NB4 (cell line): Measurements from ENCODE around the gene UBE2Q1.

Source experiments
- CTCF ChIP-seq: IDR thresholded peaks from one replicate; pipeline ENCODE4 v1.5.1; 2012; ENCODE audit warnings: low read depth, low read length
- MYC ChIP-seq: IDR thresholded peaks from 2 replicates; pipeline ENCODE4 v1.6.1; 2011; ENCODE audit warnings: low read depth, low read length
- POLR2A ChIP-seq: IDR thresholded peaks from 2 replicates; pipeline ENCODE4 v1.6.1; 2011; ENCODE audit warnings: mild to moderate bottlenecking; ENCODE audit not compliant: insufficient read length; ENCODE audit errors: extremely low read depth

- TF ChIP-seq CTCF (no peak), POLR2A (no peak), MYC (no peak)
These were observed 37.2 kb upstream of the UBE2Q1 start for GRCh38 chr1:154595621-154596020.
